Astrocyte (in vitro differentiated cells and primary cell): ENCODE data around the gene FBXO27. TPM values are rescaled to one million over a fixed set of nuclear protein-coding genes. Genes with fewer than 3 reads are reported as not detected.
"Not testable (repeated sequence)": the region's sequence is repeated elsewhere in the genome, so short reads cannot be mapped to it uniquely, and the experiment has no call there.

Experiments
- DNase-seq: peaks from one replicate; pipeline ENCODE4 v3.0.0-alpha.2; 2010; ENCODE audit warnings: low read depth
- FAIRE-seq: peaks from 2 replicates; lab custom pipeline; 2011; peaks lifted over from hg19 to GRCh38; lab: Jason Lieb, UNC
- H2AFZ ChIP-seq: 2 replicates; pipeline ENCODE4 v1.6.0; 2012; ENCODE audit warnings: low read depth, low read length, inconsistent platforms
- H3K27ac ChIP-seq: 2 replicates; pipeline ENCODE4 v1.5.1; 2011; ENCODE audit warnings: low read depth, low read length, inconsistent platforms
- H3K27me3 ChIP-seq: 2 replicates; pipeline ENCODE4 v1.6.0; 2011; ENCODE audit warnings: low read length, inconsistent platforms; ENCODE audit not compliant: insufficient read depth
- H3K36me3 ChIP-seq: 2 replicates; pipeline ENCODE4 v1.5.1; 2011; ENCODE audit warnings: low read length, inconsistent platforms; ENCODE audit not compliant: insufficient read depth
- H3K4me1 ChIP-seq: 2 replicates; pipeline ENCODE4 v1.5.1; 2011; ENCODE audit warnings: low read length, inconsistent platforms; ENCODE audit not compliant: insufficient read depth
- H3K4me2 ChIP-seq: 2 replicates; pipeline ENCODE4 v1.6.0; 2012; ENCODE audit warnings: low read length, inconsistent platforms
- H3K4me3 ChIP-seq: 2 replicates; pipeline ENCODE4 v1.5.1; 2011; ENCODE audit warnings: low read depth, mild to moderate bottlenecking, low read length, inconsistent platforms; ENCODE audit not compliant: insufficient read depth
- H3K79me2 ChIP-seq: 2 replicates; pipeline ENCODE4 v1.6.0; 2012; ENCODE audit warnings: mild to moderate bottlenecking, low read length, inconsistent platforms; ENCODE audit not compliant: insufficient read depth
- H3K9ac ChIP-seq: 2 replicates; pipeline ENCODE4 v1.6.0; 2012; ENCODE audit warnings: mild to moderate bottlenecking, low read length, inconsistent platforms
- H3K9me3 ChIP-seq: 2 replicates; pipeline ENCODE4 v1.5.1; 2012; ENCODE audit warnings: low read depth, mild to moderate bottlenecking, low read length, inconsistent platforms; ENCODE audit not compliant: insufficient read depth
- H4K20me1 ChIP-seq: 2 replicates; pipeline ENCODE4 v1.6.0; 2012; ENCODE audit warnings: low read length, inconsistent platforms; ENCODE audit not compliant: insufficient read depth
- H3K27ac Mint-ChIP-seq: one replicate; pipeline ENCODE4 v1.8.0; 2021; ENCODE audit warnings: mild to moderate bottlenecking, mixed read lengths; ENCODE audit not compliant: unreplicated experiment
- H3K27me3 Mint-ChIP-seq: one replicate; pipeline ENCODE4 v1.8.0; 2021; ENCODE audit warnings: low read depth, mixed read lengths; ENCODE audit not compliant: unreplicated experiment
- H3K36me3 Mint-ChIP-seq: one replicate; pipeline ENCODE4 v1.8.0; 2021; ENCODE audit warnings: low read depth, mixed read lengths; ENCODE audit not compliant: unreplicated experiment
- H3K4me1 Mint-ChIP-seq: one replicate; pipeline ENCODE4 v1.8.0; 2021; ENCODE audit warnings: low read depth, mixed read lengths; ENCODE audit not compliant: unreplicated experiment
- H3K4me3 Mint-ChIP-seq: one replicate; pipeline ENCODE4 v1.8.0; 2021; ENCODE audit warnings: mild to moderate bottlenecking, moderate library complexity, mixed read lengths; ENCODE audit not compliant: unreplicated experiment
- H3K9me3 Mint-ChIP-seq: one replicate; pipeline ENCODE4 v1.8.0; 2021; ENCODE audit warnings: mild to moderate bottlenecking, mixed read lengths; ENCODE audit not compliant: unreplicated experiment
- CTCF ChIP-seq: IDR thresholded peaks from 2 replicates; pipeline ENCODE4 v1.5.1; 2011; ENCODE audit warnings: low read depth, mild to moderate bottlenecking, inconsistent platforms, low read length, moderate library complexity; ENCODE audit not compliant: insufficient read depth
- EZH2 ChIP-seq: IDR thresholded peaks from 2 replicates; pipeline ENCODE4 v1.6.1; 2012; ENCODE audit warnings: mild to moderate bottlenecking, low read length, inconsistent platforms; ENCODE audit not compliant: insufficient read depth
- total RNA-seq: library from RNA; stranded (reverse); gene quantifications from 2 replicates; pipeline ENCODE4 v1.2.1, GENCODE V29; 2021

Gene FBXO27
- total RNA-seq, 1 donor from 2014 or later: 7.1 TPM

GRCh38 chr19:38993271-38993670 lies 39.1 kb downstream of the FBXO27 start:
- H3K27ac ChIP-seq: no peak overlapping the region
- no peak overlapping the region for H3K9ac ChIP-seq
- TF ChIP-seq CTCF (no peak), EZH2 (no peak)
- H3K36me3 ChIP-seq: no peaks in the 10 kb centered on the region
- H3K9me3 ChIP-seq: no peaks in the 10 kb centered on the region
- no peaks in the 10 kb centered on the region for H4K20me1 ChIP-seq
- H3K27ac Mint-ChIP-seq: peak overlapping the region; percentile 47
- DNase-seq (peak; percentile 74), FAIRE-seq (peak; percentile 76)
- H3K79me2 ChIP-seq: no peaks in the 10 kb centered on the region
- H3K4me2 ChIP-seq: peak overlapping the region; percentile 27
- no peak overlapping the region for H3K4me3 Mint-ChIP-seq
- no peaks in the 10 kb centered on the region for H3K36me3 Mint-ChIP-seq
- H3K27me3 Mint-ChIP-seq: no peaks in the 10 kb centered on the region
- no peaks in the 10 kb centered on the region for H3K27me3 ChIP-seq
- no peaks in the 10 kb centered on the region for H3K9me3 Mint-ChIP-seq
- no peak overlapping the region for H3K4me3 ChIP-seq
- H3K4me1 ChIP-seq: peaks cover 9% of the 10 kb centered on the region
- H2AFZ ChIP-seq: peak overlapping the region; percentile 74
- peaks cover 16% of the 10 kb centered on the region for H3K4me1 Mint-ChIP-seq

DNA sequence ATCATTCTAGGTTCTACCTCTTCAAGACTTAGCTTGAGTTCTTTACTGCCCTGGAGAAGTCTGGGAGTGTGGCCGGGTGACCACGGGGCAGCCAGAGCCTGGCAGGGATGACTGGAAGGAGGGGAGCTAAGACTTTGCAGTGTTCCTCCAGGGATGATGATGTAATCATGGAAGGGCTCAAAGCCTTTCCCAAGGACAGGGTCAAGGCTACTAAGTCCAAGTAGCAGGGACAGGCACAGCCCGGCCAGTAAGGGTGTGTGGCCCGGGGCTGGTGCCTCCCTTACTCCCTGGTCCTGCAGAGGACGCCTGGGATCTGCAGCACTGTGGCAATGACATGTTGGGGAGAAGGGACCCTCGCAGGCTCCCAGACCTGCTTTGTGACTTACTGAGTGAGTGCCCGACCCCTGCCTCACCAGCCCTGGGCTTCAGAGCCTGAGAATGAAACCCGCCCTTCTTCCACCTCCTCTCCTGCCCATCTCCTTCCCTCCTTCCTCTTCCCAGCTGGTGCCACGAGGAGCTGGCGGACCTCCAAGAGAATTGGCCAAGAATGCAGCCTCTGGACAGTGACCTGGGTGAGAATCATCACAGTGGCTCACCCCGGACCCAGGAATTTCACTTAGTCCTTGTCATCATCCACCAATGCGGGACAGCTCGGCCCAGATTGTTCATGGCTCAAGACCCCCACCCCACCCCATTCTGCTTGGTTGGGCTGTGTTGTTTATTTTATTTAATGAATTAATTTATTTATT lies 41.2 kb downstream of the FBXO27 start:
- DNase-seq (no peak), FAIRE-seq (no peak)
- Mint-ChIP-seq H3K4me3 (no peak overlapping the region), H3K27ac (no peak overlapping the region), H3K27me3 (no peaks in the 10 kb centered on the region), H3K36me3 (no peaks in the 10 kb centered on the region), H3K9me3 (no peaks in the 10 kb centered on the region), H3K4me1 (peaks cover 16% of the 10 kb centered on the region)
- Histone ChIP-seq H3K27ac (no peak overlapping the region), H3K79me2 (no peaks in the 10 kb centered on the region), H3K4me3 (no peak overlapping the region), H2AFZ (no peak overlapping the region), H3K4me2 (no peak overlapping the region), H3K27me3 (no peaks in the 10 kb centered on the region), H4K20me1 (no peaks in the 10 kb centered on the region), H3K4me1 (peaks cover 9% of the 10 kb centered on the region), H3K9me3 (no peaks in the 10 kb centered on the region), H3K36me3 (no peaks in the 10 kb centered on the region), H3K9ac (no peak overlapping the region)
- TF ChIP-seq CTCF: no peak
- no peak for TF ChIP-seq EZH2

DNA sequence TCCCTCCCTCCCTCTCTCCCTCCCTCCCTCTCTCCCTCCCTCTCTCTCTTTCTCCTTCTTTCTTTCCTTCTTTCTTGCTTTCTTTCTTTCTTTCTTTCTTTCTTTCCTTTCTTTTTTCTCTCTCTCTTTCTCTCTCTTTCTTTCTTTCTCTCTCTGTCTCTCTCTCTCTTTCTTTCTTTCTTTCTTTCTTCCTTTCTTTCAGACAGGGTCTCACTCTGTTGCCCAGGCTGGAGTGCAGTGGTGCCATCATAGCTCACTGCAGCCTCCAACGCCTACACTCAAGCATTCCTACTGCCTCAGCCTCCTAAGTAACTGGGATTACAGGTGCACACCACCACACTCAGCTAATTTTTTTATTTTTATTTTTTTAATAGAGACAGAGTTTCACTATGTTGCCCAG lies 42.7 kb downstream of the FBXO27 start:
- not testable (repeated sequence) for H3K4me2 ChIP-seq, H3K27ac Mint-ChIP-seq, H3K27ac ChIP-seq

More for the DNA sequence above, 42.7 kb downstream of the FBXO27 start:
- H3K27me3 ChIP-seq, H2AFZ ChIP-seq, H4K20me1 ChIP-seq, H3K36me3 ChIP-seq, H3K9me3 Mint-ChIP-seq, H3K36me3 Mint-ChIP-seq, H3K9ac ChIP-seq, H3K4me1 ChIP-seq, H3K4me3 Mint-ChIP-seq, H3K27me3 Mint-ChIP-seq, H3K9me3 ChIP-seq, FAIRE-seq, H3K4me3 ChIP-seq, DNase-seq, H3K79me2 ChIP-seq: not testable (repeated sequence)
- H3K4me1 Mint-ChIP-seq: peaks cover 16% of the 10 kb centered on the region
